GM11168 (cell line): Measurements from ENCODE around the gene TENM3.
"Not testable (repeated sequence)": the region's sequence is repeated elsewhere in the genome, so short reads cannot be mapped to it uniquely, and the experiment has no call there.

Source experiments
- in situ Hi-C: fragments of 300-500 bp; cut with MboI; formaldehyde crosslinking; loops from one replicate; pipeline ENCODE4 v1.12.0; 2022; ENCODE audit warnings: low sequenced_read_pairs; ENCODE audit not compliant: unreplicated experiment

The TENM3 gene

DNA sequence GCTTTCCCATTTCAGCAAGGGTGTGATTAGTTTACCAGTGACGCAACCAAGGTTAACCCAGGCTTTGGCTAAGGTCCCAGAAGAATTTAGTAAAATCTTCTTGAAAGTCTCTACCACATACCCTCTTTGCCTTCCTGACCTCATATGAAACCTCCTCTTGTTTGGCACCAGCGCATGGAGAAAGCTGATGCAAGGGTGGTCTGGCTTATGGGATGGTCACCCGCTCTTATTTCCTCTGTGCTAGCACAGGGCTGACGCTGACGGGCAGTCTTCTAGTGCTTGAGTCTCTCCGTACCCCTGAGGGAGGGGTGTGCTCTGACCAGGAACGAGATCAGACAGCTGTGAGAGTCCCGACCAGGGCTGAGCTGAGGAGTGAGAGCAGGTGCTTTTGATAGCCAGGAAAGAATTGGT, 137.6 kb downstream of the TENM3 start:
- in situ Hi-C loops, result no loop called here

DNA sequence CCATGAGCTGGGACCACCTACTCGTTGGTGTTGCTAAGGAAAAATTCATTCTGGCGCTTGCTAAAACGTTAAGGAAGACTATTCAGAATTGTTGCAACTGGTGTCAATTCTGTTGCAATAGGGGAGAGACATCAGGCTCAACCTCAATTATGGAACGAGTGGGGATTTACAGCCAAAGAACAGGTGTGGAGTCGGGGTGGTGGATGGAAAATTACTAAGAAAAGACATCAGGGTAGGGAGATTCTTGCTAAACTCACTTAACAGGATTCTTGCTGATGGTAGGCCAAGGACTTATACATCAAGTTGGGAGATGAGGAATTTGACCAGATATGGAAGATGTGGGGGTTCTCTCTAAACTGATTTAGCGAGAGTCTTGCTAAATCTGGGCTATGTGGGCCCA, 139.7 kb downstream of the TENM3 start:
- in situ Hi-C loops, result no loop called here

DNA sequence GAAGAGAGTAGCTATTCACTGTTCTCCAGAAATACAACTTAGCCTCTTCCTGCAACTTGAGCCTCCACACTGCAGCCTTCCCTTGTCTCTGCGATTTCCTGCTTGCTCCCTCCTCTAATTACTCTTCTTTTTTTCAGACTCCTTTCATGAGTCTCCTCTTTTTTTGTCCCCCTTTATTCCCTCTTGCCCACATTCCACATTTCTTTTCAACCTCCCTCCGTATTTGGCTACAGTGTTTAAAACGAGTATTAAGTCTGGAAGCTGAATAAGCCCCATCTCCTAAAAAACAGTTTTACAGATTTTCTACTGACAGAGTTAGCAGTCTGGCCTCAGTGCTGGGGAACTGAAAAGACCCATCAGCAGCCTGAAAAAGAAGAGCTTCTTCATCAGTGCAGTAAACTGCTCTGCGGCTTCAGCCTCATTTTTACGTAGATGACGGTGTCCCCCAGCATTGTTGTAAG, 141.5 kb downstream of the TENM3 start:
- in situ Hi-C loops, result no loop called here

DNA sequence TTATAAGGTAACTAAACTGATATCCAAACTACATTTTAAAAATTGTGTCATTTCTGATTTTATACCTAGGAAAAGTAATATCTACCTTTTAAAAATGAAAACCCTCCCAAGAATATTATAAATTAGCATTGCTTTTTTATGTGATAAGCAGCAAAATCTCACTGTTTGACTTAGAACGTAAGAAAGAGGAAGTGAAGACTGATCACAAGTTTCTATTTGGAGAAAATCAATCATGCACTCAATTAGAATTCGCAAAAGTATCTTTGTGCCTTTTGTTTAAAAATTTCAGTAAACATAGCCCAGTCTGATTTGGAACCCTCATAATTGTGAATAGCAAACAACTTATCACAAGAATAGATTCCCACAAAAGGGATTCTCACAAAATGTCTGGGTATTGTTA, 142.7 kb downstream of the TENM3 start:
- in situ Hi-C loops, result no loop called here

DNA sequence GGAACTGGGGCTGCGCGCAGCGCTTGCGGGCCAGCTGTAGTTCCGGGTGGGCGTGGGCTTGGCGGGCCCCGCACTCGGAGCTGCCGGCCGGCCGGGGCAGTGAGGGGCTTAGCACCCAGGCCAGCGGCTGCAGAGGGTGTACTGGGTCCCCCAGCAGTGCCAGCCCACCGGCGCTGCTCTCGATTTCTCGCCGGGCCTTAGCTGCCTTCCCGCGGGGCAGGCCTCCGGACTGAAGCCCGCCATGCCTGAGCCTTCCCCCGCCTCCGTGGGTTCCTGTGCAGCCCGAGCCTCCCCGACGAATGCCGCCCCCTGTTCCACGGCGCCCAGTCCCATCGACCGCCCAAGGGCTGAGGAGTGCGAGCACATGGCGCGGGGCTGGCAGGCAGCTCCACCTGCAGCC, 143.4 kb downstream of the TENM3 start:
- in situ Hi-C loops, result not testable (repeated sequence)

DNA sequence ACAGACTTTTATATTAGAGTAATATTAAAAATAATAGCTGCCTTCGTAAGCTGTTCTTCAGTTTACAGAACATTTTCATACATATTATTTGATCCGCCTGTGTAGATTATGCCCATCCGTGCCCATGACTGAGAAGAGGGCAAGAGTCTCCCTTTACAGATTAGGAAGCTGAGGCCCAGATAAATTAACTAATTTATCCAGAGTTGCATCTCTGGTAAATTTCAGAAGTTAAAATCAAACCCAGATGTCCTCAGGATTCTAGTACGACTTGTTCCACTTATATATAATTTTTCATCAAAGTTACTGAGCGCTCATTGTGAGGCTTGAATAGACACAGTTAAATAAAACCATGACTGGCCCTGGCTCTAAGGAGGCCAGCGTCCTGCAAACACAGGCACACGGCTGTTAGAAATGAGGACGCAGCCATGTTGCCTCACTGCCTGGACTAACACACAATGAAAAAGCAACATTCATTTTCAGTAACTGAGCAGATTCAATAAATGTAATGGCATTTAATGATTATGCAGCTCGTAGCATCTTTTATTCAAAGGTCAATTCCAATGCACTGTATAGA, 148.0 kb downstream of the TENM3 start:
- in situ Hi-C loops, result no loop called here

DNA sequence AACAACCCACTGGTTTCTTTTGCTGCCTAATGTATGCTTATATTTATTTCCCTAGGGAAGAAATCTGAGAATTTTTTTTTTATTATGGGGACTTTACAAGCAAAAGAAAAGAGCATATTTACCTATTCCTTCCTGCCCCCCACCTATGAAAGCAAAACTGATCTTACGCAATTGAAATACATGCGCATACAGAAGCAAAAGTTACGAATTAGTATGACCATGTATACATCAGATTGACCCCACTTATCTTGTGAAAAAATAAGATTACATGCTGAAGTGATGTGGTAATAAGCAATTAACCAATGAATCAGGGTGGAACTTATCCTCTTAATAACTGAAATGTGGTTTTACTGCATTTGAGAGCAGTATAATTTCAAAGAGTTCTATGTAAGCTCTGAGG, 151.0 kb downstream of the TENM3 start:
- in situ Hi-C loops, result no loop called here

DNA sequence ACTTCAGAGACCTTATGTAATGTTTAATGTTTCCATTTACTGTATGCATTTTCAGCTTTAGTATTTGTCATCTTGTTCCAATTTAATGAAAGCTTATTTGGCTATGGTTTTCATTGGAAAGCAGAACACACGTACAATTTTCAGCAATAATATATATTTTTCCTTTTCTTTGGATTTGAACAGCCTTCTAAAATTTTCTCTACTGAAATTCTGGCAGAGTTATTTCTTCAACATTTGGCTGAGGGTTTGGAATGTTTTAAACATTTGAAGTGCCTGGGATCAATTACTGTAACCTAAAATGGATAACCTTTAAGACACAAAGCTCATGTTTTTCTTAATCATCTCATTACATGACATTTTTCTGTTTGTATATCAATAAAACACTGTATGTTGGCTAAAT, 156.9 kb downstream of the TENM3 start:
- in situ Hi-C loops, result no loop called here

DNA sequence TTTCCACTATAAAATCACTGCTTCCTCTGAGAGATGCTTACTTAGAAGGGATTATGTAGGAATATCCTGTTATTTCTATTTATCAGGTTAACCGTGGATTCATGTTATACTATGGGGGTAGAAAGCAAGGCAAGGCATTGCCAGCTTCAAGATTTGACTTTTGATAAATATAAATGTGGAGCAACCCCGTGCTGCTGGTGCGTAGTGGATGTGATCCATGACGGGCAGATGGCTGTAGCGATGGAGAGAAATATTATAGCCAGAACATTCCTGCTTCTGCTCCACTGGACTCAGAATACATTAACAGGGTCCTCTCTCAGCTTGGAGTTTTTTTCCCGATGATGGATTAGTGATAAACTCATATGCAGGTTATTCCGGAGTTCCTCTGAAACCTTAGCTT, 157.6 kb downstream of the TENM3 start:
- in situ Hi-C loops, result no loop called here

DNA sequence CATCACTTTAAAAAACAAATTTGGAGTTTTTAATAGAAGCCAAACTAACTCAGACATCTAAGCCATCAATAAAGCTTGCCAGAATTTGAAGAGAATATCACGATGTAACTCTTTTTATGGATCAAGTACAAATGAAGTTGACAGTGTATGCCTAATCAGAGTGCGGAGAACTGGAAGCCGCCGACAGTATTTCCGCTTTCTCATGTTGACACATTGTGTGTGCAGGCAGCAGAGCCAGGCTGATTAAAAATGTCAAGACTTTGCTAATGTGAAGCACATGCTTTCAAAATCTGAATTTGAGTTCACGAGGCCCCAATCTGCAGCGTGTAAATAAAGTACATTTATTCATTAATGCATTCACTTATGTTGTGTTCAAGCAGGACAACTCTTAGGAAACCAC, 161.2 kb downstream of the TENM3 start:
- in situ Hi-C loops, result no loop called here

DNA sequence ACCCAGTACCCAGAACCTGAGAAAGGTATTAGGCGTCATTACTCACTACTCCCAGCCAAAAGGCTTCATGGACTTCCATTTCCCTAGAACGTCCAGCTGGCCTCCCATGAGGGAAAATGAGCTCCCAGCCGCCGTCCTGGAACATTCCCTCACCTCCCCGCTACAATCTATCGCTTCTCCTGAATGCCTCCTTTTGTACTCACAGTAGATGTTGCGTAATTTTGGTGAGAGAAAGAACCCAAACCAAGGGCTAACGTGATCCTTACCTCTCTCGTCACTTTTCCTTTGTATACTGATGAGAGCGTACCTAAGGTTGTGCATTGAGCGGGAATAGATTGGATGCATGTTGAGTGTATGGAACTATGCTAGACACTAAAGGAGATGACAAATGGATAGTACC, 161.9 kb downstream of the TENM3 start:
- in situ Hi-C loops, result no loop called here

DNA sequence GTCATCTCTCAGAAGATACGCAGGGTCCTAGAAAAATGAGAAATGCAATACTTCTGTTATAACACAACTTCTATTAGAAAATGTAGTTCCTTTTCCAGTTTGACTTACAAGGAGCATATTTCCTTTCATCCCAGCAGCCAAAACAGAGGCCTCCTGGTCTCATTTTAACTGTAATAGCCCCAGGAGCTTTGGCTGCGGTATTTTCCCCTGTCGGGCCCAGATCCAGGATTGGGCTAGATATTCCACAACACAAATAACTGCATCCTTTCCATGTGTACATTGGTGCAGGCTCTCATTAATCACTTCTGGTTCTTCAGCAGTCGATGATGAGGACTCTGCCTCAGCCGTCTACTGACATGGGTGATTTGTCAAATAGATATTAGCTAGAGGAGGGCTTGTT, 166.1 kb downstream of the TENM3 start:
- in situ Hi-C loops, result no loop called here

DNA sequence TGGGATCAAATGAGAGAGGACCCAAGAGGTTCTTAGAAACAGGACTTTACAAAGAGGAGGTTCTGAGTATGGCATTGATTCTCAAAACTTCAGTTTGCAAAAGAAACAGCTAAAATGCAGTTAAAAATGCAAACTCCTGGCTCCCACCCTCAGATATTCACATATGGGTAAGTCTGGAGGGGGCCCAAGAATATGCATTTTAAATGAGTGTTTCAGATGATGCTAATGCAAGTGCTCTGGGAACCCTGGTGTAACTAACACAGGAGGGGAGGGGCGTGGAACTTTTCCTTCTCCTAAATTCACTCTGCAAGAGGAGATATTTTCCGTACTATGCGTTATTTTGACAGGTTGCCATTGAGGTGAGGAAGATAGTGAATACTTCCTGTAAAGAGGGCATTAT, 168.2 kb downstream of the TENM3 start:
- in situ Hi-C loops, result no loop called here

DNA sequence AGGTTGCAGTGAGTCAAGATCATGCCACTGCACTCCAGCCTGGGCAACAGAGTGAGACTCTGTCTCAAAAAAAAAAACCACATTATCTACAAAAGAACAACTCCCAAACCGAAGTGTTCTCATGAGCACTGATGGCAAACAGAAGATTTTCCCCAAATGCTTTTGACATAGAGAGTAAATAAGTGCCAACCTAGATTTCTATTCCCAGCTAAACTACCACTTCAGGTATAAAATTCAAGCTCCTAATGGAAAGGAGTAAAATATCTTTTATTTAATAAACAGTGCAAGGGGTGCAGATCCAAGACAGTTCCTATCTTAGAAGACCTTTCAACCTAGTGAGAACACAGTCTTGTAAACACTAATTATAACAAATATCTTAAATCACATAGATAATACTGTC, 170.3 kb downstream of the TENM3 start:
- in situ Hi-C loops, result no loop called here

DNA sequence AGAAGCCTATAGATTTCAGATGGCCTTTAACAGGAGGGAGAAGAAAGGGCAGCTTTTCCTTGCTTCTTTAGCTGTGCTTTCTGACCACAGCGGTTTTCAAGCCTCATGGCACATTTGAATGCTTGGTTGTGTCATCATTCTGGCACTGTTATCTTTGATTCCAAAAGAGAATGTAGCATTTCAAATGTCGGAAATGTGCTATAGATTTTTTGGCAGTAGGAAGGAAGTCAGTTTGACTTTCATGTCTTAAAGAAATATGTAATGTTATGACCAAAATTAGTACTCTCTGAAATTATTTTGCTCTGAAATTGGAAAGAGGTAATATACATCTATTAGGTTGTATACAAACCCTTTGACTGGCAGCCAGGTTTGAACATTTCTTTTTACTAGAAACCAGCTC, 171.9 kb downstream of the TENM3 start:
- in situ Hi-C loops, result no loop called here

DNA sequence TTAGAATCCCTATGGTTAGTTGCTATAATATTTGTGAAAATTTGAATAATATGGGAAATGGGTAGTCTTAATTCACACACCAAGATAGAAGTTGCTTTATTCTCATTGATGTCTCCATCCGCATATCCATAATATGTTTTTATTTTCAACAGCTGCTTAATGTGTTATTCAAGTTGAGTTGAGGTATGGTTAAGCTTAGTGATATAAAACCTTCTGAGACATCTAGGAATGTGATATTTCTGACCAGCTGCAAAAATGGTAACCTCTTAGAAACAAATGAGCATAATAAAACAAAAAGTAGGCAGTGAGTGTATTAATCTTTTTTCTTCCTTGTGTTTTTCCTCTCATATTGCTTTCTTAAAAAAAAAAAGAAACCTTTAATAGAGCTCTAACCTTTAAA, 172.9 kb downstream of the TENM3 start:
- in situ Hi-C loops, result no loop called here

DNA sequence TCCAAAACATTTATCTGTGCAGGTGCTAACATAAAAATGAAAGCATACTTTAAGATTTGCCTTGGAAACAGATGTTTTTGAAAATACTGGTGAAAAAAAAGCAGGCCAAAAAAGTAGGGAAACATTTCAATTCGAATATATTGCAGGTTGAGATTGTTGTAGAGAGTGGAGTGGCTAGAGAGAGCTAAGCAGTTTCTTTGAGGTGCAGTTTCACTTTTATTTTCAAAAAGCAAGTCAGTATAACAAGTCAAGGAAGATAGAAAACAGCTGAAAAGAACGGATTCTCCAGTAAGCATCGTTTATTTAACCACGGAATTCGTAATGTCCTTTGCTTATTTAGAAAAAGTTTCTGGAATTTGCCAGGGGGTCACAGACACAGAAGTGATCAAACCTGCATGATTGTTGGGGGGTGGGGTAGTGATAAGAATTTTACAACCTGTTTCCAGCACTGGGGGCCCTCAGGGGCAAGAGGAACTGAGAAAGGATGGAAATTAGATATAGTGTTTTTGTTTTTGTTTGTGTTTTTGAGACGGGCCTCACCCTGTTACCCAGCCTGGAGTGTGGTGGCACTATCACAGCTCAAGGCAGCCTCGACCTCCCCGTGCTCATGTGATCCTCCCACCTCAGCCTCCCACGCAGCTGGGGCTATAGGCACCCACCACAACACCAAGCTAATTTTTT, 175.0 kb downstream of the TENM3 start:
- in situ Hi-C loops, result no loop called here

DNA sequence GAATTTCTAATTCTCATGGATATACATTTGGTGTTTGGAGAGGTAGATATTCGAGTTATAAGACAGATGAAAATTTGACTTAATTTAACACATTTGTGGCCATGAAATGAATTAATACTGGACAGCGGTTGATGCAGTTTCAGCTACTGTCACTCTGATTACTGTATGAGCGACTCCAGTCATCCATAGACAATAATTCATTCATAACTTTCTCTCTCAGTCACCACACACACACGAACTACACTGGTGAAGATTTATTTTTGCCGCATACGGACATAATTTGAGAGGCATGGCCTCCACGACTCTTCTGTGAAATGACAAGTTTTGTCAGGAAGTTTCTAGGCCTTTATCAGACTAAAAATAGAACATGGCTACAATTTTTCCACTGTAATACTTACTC, 177.0 kb downstream of the TENM3 start:
- in situ Hi-C loops, result no loop called here

DNA sequence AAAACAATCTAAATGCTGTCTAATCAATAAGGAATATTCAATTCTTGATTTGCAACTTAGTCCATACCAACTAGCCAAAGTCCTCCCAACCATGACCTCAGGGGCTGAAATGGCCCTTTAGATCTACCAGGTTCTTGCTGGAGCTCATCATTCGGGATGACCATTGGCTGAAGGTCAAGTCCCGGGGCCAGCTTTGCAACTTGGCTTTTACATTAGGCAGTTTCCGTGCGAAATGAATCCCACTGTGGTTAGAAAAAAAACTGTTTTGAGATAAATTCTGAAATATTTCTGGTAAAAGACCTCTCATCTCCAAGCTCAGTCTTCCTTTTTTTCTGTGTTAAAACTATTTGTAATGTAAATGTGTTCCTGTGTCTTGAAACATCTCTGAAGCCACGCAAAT, 178.6 kb downstream of the TENM3 start:
- in situ Hi-C loops, result no loop called here

DNA sequence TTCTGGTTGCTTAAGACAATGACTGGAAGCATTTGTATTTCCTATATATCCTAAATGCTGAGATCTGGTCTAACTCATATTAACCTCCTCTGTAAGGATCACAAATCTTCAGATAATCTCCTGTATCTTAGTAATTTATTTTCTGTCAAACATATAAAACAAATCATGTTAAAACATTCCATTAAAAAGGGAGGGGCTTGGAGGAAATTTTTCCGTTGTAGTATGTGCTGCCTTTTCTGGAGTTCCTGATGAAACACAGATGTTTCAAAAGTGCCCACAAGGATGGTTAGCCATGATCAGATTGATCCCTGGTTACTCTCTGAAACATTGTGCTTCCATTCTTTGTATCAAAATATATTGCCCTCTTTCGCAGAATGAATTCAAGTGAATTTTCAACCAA, 182.1 kb downstream of the TENM3 start:
- in situ Hi-C loops, result no loop called here

DNA sequence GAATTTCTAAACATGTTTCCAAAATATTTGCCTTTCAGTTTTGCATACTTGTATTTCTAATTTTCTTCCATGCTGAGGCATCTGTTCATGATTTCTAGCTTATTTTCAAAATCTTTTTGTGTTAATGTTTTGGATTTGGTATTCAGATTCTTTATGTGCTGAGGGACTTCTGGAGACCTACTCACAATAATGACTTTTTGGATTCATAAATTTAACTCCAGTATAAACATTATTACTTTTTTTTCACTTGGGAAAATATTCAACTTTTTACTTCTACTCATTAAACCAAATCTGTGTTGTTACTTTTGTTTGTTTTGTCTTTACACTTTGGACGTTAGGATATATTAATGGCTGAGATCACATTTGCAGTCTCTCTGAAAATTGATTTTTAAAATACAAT, 183.7 kb downstream of the TENM3 start:
- in situ Hi-C loops, result no loop called here

DNA sequence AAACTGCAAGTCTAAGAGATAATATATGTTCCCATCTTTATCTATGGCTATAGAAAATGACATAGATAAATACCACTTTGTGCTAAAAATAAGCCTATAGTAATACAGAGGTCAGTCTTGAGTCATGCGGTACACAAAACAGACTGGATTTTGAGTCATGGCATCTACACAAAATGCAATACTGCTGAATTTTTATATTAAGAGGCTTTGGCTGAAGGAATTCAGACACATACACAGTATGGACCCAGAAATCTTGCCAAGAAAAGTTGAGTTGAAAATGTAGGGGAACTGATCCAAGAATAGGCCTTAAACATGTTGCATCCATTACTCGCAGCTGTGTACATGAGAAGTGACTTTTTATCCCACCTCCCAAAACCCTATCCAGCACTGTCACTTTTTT, 184.4 kb downstream of the TENM3 start:
- in situ Hi-C loops, result no loop called here
